ENCODE results near the gene SLC8A3.

DNA sequence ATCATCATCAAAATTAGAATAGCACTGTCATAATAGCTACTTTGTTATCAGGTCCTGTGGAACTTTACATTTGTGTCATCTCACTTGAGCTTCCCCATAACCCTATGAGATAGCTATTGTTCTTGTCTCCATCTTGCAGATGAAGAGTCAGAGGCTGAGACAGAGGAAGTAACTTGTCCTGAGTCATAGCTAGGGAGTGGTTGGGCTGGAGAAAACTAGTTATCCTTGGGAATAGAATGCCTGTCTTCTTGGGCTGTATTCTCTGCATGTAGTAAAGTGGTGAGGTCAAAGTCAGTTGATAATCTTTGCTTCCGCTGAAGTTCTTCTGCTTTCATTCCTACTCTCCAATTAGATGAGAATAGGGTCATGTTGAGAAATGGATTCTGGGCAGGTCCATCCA lies 192.5 kb downstream of the SLC8A3 start:
- TF ChIP-seq, protein P1, sequence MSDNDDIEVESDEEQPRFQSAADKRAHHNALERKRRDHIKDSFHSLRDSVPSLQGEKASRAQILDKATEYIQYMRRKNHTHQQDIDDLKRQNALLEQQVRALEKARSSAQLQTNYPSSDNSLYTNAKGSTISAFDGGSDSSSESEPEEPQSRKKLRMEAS (IDR thresholded peaks at IDR 0.05; ENCODE audit: low read depth, low read length): no peak
- TF ChIP-seq, protein P2, sequence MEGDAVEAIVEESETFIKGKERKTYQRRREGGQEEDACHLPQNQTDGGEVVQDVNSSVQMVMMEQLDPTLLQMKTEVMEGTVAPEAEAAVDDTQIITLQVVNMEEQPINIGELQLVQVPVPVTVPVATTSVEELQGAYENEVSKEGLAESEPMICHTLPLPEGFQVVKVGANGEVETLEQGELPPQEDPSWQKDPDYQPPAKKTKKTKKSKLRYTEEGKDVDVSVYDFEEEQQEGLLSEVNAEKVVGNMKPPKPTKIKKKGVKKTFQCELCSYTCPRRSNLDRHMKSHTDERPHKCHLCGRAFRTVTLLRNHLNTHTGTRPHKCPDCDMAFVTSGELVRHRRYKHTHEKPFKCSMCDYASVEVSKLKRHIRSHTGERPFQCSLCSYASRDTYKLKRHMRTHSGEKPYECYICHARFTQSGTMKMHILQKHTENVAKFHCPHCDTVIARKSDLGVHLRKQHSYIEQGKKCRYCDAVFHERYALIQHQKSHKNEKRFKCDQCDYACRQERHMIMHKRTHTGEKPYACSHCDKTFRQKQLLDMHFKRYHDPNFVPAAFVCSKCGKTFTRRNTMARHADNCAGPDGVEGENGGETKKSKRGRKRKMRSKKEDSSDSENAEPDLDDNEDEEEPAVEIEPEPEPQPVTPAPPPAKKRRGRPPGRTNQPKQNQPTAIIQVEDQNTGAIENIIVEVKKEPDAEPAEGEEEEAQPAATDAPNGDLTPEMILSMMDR (IDR thresholded peaks at IDR 0.05; ENCODE audit: low read depth, low read length): no peak
- TF ChIP-seq POLR2A (IDR thresholded peaks at IDR 0.05; ENCODE audit: extremely low read depth, insufficient read length): no peak
- TF ChIP-seq MYC (IDR thresholded peaks at IDR 0.05; ENCODE audit: low read depth, low read length): no peak
